ENCODE results near the gene CPEB3. TPM values are rescaled to one million over a fixed set of nuclear protein-coding genes. Genes with fewer than 3 reads are reported as not detected.

The CPEB3 gene
- total RNA-seq, 6 experiments from 2014 or later = 5.7 to 46.5 (median 8.7) TPM

GRCh38 chr10:92082583-92083280, 208.1 kb downstream of the CPEB3 start:
- Histone ChIP-seq H3K27ac (peak overlapping the region in 1 of 3 donors; percentile 14), H3K4me1 (peaks cover 0 to 18% (median 6%) of the 10 kb centered on the region in 4 donors), H3K4me3 (no peak overlapping the region), H3K36me3 (peaks cover 0 to 72% (median 12%) of the 10 kb centered on the region in 4 donors), H3K9me3 (no peaks in the 10 kb centered on the region), H3K27me3 (no peaks in the 10 kb centered on the region)
- intact Hi-C loops (cut with DNase I) = loop anchor here in 1 of 2 donors (10.0 kb wide), 1 partner anchor 362 kb away; no protein-coding TSS in a partner anchor
- DNase-seq (no peak), ATAC-seq (peak; percentile 59 to 66 (median 62))
- TF ChIP-seq POLR2A (IDR thresholded peaks at IDR 0.05) (no peak), CTCF (IDR thresholded peaks at IDR 0.05) (no peak)

- H3K4me3 ChIP-seq = no peak overlapping the region
- no peaks in the 10 kb centered on the region for H3K27me3 ChIP-seq
These were observed 209.2 kb downstream of the CPEB3 start for GRCh38 chr10:92081641-92082040.

GRCh38 chr10:92080244-92080643, 210.6 kb downstream of the CPEB3 start:
- ATAC-seq (no peak), DNase-seq (no peak)
- H3K9me3 ChIP-seq = no peaks in the 10 kb centered on the region
- peaks cover 0 to 24% (median 6%) of the 10 kb centered on the region in 4 donors for H3K4me1 ChIP-seq
- no peaks in the 10 kb centered on the region for H3K27me3 ChIP-seq
- peaks cover 0 to 70% (median 12%) of the 10 kb centered on the region in 4 donors for H3K36me3 ChIP-seq
- TF ChIP-seq POLR2A (IDR thresholded peaks at IDR 0.05) = no peak
- no peak for TF ChIP-seq CTCF (IDR thresholded peaks at IDR 0.05)
- no peak overlapping the region for H3K4me3 ChIP-seq
- intact Hi-C loops (cut with DNase I) = loop anchor here in 1 of 2 donors (10.0 kb wide), 1 partner anchor 365 kb away; no protein-coding TSS in a partner anchor
- no peak overlapping the region for H3K27ac ChIP-seq
- WGBS (ENCODE audit: insufficient coverage, low coverage, low lambda C conversion rate, missing lambda C conversion rate) = 100% methylated on average over 3 of the region's 3 CpGs

More at GRCh38 chr10:92081641-92082040, 209.2 kb downstream of the CPEB3 start:
- intact Hi-C loops (cut with DNase I) = loop anchor here in 1 of 2 donors (10.0 kb wide), 1 partner anchor 363 kb away; no protein-coding TSS in a partner anchor
- H3K9me3 ChIP-seq = no peaks in the 10 kb centered on the region
- ATAC-seq (no peak), DNase-seq (no peak)
- no peak for TF ChIP-seq CTCF (IDR thresholded peaks at IDR 0.05)
- TF ChIP-seq POLR2A (IDR thresholded peaks at IDR 0.05) = no peak
- H3K4me1 ChIP-seq = peaks cover 0 to 18% (median 6%) of the 10 kb centered on the region in 4 donors
- no peak overlapping the region for H3K27ac ChIP-seq
- peaks cover 0 to 73% (median 12%) of the 10 kb centered on the region in 4 donors for H3K36me3 ChIP-seq

- 98% methylated on average over 4 of the region's 6 CpGs for WGBS (ENCODE audit: insufficient coverage, low coverage, low lambda C conversion rate, missing lambda C conversion rate)
- Histone ChIP-seq H3K27ac (no peak overlapping the region), H3K4me1 (peaks cover 0 to 32% (median 10%) of the 10 kb centered on the region in 4 donors), H3K27me3 (no peaks in the 10 kb centered on the region), H3K36me3 (peaks cover 0 to 75% (median 12%) of the 10 kb centered on the region in 4 donors), H3K4me3 (no peak overlapping the region), H3K9me3 (no peaks in the 10 kb centered on the region)
- intact Hi-C loops (cut with DNase I) = no loop called here
- no peak for TF ChIP-seq POLR2A (IDR thresholded peaks at IDR 0.05)
- no peak for TF ChIP-seq CTCF (IDR thresholded peaks at IDR 0.05)
- DNase-seq (no peak), ATAC-seq (no peak)
These were observed 211.9 kb downstream of the CPEB3 start for GRCh38 chr10:92079003-92079402.
